DND-41 (cell line): ENCODE results near the gene SNCAIP.

Experiments used
- ATAC-seq: fragments of 200-7000 bp; cut with Tn5 transposase; 3 replicates; pipeline ENCODE4 v1.9.1; 2021; ENCODE audit warnings: low read depth; ENCODE audit not compliant: insufficient read depth
- DNase-seq: peaks from one replicate; pipeline ENCODE4 v3.0.0-alpha.2; 2020
- H2AFZ ChIP-seq: 2 replicates; pipeline ENCODE4 v1.6.0; 2012; ENCODE audit warnings: low read depth, low read length
- H3K27ac ChIP-seq: 2 replicates; pipeline ENCODE4 v1.5.1; 2012; ENCODE audit warnings: low read length, inconsistent platforms
- H3K27me3 ChIP-seq: fragments of 200-600 bp; sonication (generic); 2 replicates; pipeline ENCODE4 v1.6.0; 2012; ENCODE audit warnings: low read length, mild to moderate bottlenecking, inconsistent platforms; ENCODE audit not compliant: insufficient read depth, poor library complexity
- H3K36me3 ChIP-seq: 2 replicates; pipeline ENCODE4 v1.5.1; 2012; ENCODE audit warnings: low read length, inconsistent platforms; ENCODE audit not compliant: insufficient read depth
- H3K4me1 ChIP-seq: 2 replicates; pipeline ENCODE4 v1.5.1; 2012; ENCODE audit warnings: mild to moderate bottlenecking, low read length; ENCODE audit not compliant: insufficient read depth
- H3K4me2 ChIP-seq: 2 replicates; pipeline ENCODE4 v1.6.0; 2012; ENCODE audit warnings: mild to moderate bottlenecking, moderate library complexity, low read length, inconsistent platforms; ENCODE audit not compliant: insufficient read depth
- H3K4me3 ChIP-seq, 2 experiments: fragments of 200-600 bp in 1 of 2; shearing (Covaris generic) in 1 of 2; 2 replicates each; pipeline ENCODE4 v1.5.1; 2012 to 2016; ENCODE audit warnings: inconsistent platforms in 2 of 2, low read length in 2 of 2, mild to moderate bottlenecking in 2 of 2, low read depth in 1 of 2, moderate library complexity in 1 of 2
- H3K79me2 ChIP-seq: 2 replicates; pipeline ENCODE4 v1.6.0; 2012; ENCODE audit warnings: low read length, inconsistent platforms; ENCODE audit not compliant: insufficient read depth
- H3K9ac ChIP-seq: 2 replicates; pipeline ENCODE4 v1.6.0; 2012; ENCODE audit warnings: low read depth, mild to moderate bottlenecking, inconsistent platforms, low read length, moderate library complexity
- H3K9me3 ChIP-seq: 2 replicates; pipeline ENCODE4 v1.5.1; 2012; ENCODE audit warnings: low read length, moderate library complexity, mild to moderate bottlenecking, inconsistent platforms; ENCODE audit not compliant: insufficient read depth, severe bottlenecking
- H4K20me1 ChIP-seq: 2 replicates; pipeline ENCODE4 v1.6.0; 2012; ENCODE audit warnings: low read length; ENCODE audit not compliant: insufficient read depth
- EZH2 ChIP-seq: IDR thresholded peaks from 3 replicates; pipeline ENCODE4 v1.6.1; 2012; ENCODE audit warnings: borderline replicate concordance, low read depth, mild to moderate bottlenecking, moderate library complexity, low read length, inconsistent platforms; ENCODE audit not compliant: severe bottlenecking
- TF ChIP-seq, protein P1 (sequence below): IDR thresholded peaks from 2 replicates; pipeline ENCODE4 v1.5.1; 2012; ENCODE audit warnings: borderline replicate concordance, low read length, moderate library complexity, mild to moderate bottlenecking; ENCODE audit not compliant: poor library complexity, severe bottlenecking; ENCODE audit errors: extremely low read depth

The SNCAIP gene

DNA sequence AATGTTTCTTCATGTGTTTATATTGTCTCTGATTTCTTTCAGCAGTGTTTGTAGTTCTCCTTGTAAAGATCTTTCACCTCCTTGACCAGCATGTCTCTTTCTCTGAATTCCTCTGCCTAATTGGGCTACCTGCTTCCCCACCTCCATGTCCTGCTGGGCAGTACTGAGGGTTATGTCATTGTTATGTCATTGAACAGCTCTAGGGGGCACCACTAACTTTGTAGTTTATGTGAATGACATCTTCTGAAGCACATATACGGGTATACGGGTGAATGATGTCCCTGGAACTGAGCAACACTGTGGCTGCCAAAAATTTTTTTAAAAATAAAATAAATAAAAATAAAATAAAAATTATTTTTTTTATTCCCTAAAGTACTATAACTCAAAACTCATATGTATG is 16.9 kb upstream of the SNCAIP start:
- Histone ChIP-seq H3K4me3 (no peak overlapping the region), H3K4me1 (no peaks in the 10 kb centered on the region), H3K36me3 (no peaks in the 10 kb centered on the region), H3K27me3 (no peaks in the 10 kb centered on the region), H4K20me1 (no peaks in the 10 kb centered on the region), H3K9me3 (no peaks in the 10 kb centered on the region), H3K79me2 (no peaks in the 10 kb centered on the region), H3K27ac (no peak overlapping the region), H2AFZ (no peak overlapping the region), H3K9ac (no peak overlapping the region), H3K4me2 (no peak overlapping the region)
- no peak for DNase-seq
- TF ChIP-seq EZH2 = no peak
- TF ChIP-seq, protein P1, sequence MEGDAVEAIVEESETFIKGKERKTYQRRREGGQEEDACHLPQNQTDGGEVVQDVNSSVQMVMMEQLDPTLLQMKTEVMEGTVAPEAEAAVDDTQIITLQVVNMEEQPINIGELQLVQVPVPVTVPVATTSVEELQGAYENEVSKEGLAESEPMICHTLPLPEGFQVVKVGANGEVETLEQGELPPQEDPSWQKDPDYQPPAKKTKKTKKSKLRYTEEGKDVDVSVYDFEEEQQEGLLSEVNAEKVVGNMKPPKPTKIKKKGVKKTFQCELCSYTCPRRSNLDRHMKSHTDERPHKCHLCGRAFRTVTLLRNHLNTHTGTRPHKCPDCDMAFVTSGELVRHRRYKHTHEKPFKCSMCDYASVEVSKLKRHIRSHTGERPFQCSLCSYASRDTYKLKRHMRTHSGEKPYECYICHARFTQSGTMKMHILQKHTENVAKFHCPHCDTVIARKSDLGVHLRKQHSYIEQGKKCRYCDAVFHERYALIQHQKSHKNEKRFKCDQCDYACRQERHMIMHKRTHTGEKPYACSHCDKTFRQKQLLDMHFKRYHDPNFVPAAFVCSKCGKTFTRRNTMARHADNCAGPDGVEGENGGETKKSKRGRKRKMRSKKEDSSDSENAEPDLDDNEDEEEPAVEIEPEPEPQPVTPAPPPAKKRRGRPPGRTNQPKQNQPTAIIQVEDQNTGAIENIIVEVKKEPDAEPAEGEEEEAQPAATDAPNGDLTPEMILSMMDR = peak; percentile 27
- ATAC-seq = no peak

DNA sequence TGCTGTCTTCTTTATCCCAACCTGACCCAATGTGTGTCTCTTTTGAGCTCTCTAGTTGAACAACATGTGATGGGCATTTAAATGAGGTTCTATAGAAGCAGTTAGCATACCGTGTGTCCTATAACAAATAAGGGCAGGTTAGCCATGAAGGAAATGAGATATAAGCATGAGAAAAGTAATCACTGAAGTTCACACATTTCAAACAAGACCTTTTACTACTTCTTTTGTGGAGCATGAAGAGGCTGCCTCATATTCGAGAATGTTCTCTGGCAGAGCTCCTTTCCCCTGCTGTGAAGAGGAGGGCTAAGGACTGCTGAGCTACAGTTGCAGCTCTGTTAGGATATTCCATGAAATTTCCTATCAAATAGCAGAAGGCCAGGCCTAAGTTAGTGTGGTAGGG is 15.2 kb upstream of the SNCAIP start:
- H3K9me3 ChIP-seq = no peaks in the 10 kb centered on the region
- TF ChIP-seq EZH2 = no peak
- TF ChIP-seq, protein P1 = no peak
- DNase-seq = no peak
- H3K4me1 ChIP-seq = no peaks in the 10 kb centered on the region
- no peak for ATAC-seq
- H3K27ac ChIP-seq = no peak overlapping the region
- H3K27me3 ChIP-seq = no peaks in the 10 kb centered on the region
- no peak overlapping the region for H2AFZ ChIP-seq
- no peak overlapping the region for H3K4me3 ChIP-seq
- no peak overlapping the region for H3K9ac ChIP-seq
- no peaks in the 10 kb centered on the region for H4K20me1 ChIP-seq
- H3K4me2 ChIP-seq = no peak overlapping the region
- no peaks in the 10 kb centered on the region for H3K79me2 ChIP-seq
- H3K36me3 ChIP-seq = no peaks in the 10 kb centered on the region

DNA sequence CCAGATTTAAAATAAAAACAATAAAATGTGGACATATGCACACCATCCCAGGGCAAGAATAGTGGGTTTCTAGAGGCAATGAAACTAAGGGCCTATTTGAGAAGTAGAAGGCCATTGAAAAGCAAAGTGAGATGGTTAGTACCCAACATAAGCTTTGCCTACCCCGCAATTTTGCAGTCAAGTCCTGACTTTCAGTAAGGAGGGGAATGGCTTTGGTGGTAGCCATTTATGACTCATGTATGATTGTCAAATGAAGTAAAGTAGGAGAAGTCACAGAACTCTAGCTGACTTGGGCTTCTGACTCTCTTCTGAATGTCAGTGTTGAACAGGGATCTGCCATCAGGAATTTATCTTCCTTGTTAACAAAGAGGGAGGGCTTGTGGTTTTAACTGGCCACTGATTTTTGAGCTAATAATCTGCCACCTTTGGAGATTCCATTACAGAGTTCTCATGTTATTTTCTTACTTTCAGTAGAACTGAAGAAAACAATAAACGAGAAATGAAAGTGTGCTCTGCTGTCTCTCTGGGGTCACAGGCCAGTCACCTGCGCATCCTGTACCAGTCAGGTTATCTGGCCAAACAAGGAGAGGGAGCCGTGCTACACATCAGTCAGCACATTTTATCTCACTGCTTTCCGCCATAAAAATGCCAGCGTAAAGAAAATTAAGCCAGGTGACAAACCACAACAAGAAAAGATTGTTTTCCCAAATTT is 14.3 kb upstream of the SNCAIP start:
- Histone ChIP-seq H2AFZ (no peak overlapping the region), H3K27me3 (no peaks in the 10 kb centered on the region), H3K4me2 (no peak overlapping the region), H3K4me1 (no peaks in the 10 kb centered on the region), H4K20me1 (no peaks in the 10 kb centered on the region), H3K79me2 (no peaks in the 10 kb centered on the region), H3K4me3 (no peak overlapping the region), H3K9me3 (no peaks in the 10 kb centered on the region), H3K36me3 (no peaks in the 10 kb centered on the region), H3K27ac (no peak overlapping the region), H3K9ac (no peak overlapping the region)
- DNase-seq (no peak), ATAC-seq (no peak)
- TF ChIP-seq, protein P1 = no peak
- TF ChIP-seq EZH2 = no peak

DNA sequence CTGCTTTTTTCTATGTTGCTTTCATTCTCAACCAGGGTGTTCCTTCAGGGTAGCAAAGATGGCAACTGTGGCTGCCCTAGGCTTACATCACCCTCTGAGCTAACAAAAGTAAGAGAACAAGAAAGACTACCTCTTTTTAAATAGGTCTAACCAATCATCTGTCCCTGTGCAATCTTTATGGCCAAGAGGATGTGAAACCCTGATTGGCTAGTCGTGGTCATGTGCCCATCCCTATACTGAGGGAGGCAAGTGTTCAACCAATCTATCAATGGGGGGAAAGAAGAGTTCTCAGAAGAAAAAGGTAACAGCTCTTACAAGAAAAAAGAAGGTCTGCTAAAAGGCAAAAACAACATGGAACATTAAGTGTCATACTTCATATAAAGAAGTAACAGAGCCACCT is 11.7 kb upstream of the SNCAIP start:
- DNase-seq (no peak), ATAC-seq (no peak)
- H3K79me2 ChIP-seq = no peaks in the 10 kb centered on the region
- no peaks in the 10 kb centered on the region for H4K20me1 ChIP-seq
- TF ChIP-seq EZH2 = no peak
- TF ChIP-seq, protein P1 = no peak
- no peak overlapping the region for H3K4me2 ChIP-seq
- no peak overlapping the region for H2AFZ ChIP-seq
- no peaks in the 10 kb centered on the region for H3K4me1 ChIP-seq
- no peak overlapping the region for H3K9ac ChIP-seq
- no peaks in the 10 kb centered on the region for H3K36me3 ChIP-seq
- H3K4me3 ChIP-seq = no peak overlapping the region
- no peaks in the 10 kb centered on the region for H3K27me3 ChIP-seq
- H3K9me3 ChIP-seq = no peaks in the 10 kb centered on the region
- no peak overlapping the region for H3K27ac ChIP-seq
